Right ventricle myocardium inferior (tissue), 1 donor: ENCODE data around the gene PACS1. TPM values are rescaled to one million over a fixed set of nuclear protein-coding genes. Genes with fewer than 3 reads are reported as not detected.

Experiments
- ATAC-seq: fragments of 200-7000 bp; cut with Tn5 transposase; one replicate; pipeline ENCODE4 v1.9.1; 2020; ENCODE audit warnings: mild to moderate bottlenecking, moderate library complexity
- DNase-seq: peaks from one replicate; pipeline ENCODE4 v3.0.0; 2021; ENCODE audit errors: missing footprints
- intact Hi-C: fragments of 100-400 bp; cut with DNase I; formaldehyde crosslinking; loops from one replicate; pipeline ENCODE4 v1.11.0; 2022
- total RNA-seq: library from RNA; stranded (reverse); fragmentation: NEBNext Ultra II Directional; extraction: Animal tissue kit (Norgen Biotek cat#: 25700); gene quantifications from one replicate; pipeline ENCODE4 v1.2.1, GENCODE V29; 2021
- donor health status: DM: no; HTN: yes; CAD: no; lungs with severe emphysema.

PACS1 gene
- total RNA-seq, 1 donor from 2014 or later: 50.7 TPM

- DNase-seq (no peak), ATAC-seq (no peak)
- intact Hi-C loops: no loop called here
Observed at GRCh38 chr11:66047541-66048365, 22.3 kb upstream of the PACS1 start.

GRCh38 chr11:66048547-66049323, 21.3 kb upstream of the PACS1 start, which contains the start of gene GAL3ST3:
Gene GAL3ST3, minus strand, starts transcription at chr11:66049161. Its CDS starts 3,746 bp downstream, at chr11:66045415.
- DNase-seq (no peak), ATAC-seq (no peak)
- intact Hi-C loops: no loop called here

- ATAC-seq (no peak), DNase-seq (no peak)
- intact Hi-C loops: no loop called here
Observed at GRCh38 chr11:66050581-66051231, 19.4 kb upstream of the PACS1 start.

- ATAC-seq (no peak), DNase-seq (no peak)
- intact Hi-C loops: no loop called here
Observed at GRCh38 chr11:66051371-66051765, 18.7 kb upstream of the PACS1 start.

- DNase-seq (peak; percentile 99), ATAC-seq (peak; percentile 97)
- intact Hi-C loops: no loop called here
Observed at GRCh38 chr11:66051766-66052663, 18.1 kb upstream of the PACS1 start, which contains the start of gene SF3B2. Gene SF3B2, plus strand, starts transcription at chr11:66052364. Its CDS starts 21 bp downstream, at chr11:66052385.

- intact Hi-C loops: no loop called here
- no peak for ATAC-seq
- no peak for DNase-seq
Observed at GRCh38 chr11:66052664-66052982, 17.4 kb upstream of the PACS1 start.

- ATAC-seq (no peak), DNase-seq (no peak)
- intact Hi-C loops: no loop called here
Observed at GRCh38 chr11:66055021-66055420, 15.1 kb upstream of the PACS1 start.

GRCh38 chr11:66056501-66056900, 13.6 kb upstream of the PACS1 start:
- ATAC-seq (no peak), DNase-seq (no peak)
- intact Hi-C loops: no loop called here

GRCh38 chr11:66059966-66060680, 9.9 kb upstream of the PACS1 start:
- ATAC-seq (no peak), DNase-seq (no peak)
- intact Hi-C loops: no loop called here

GRCh38 chr11:66061268-66061667, 8.8 kb upstream of the PACS1 start:
- no peak for DNase-seq
- ATAC-seq: no peak
- intact Hi-C loops: no loop called here

GRCh38 chr11:66062408-66062807, 7.7 kb upstream of the PACS1 start:
- intact Hi-C loops: no loop called here
- no peak for DNase-seq
- ATAC-seq: no peak

GRCh38 chr11:66063900-66064299, 6.2 kb upstream of the PACS1 start:
- ATAC-seq: no peak
- intact Hi-C loops: no loop called here
- no peak for DNase-seq

- no peak for ATAC-seq
- no peak for DNase-seq
- intact Hi-C loops: no loop called here
Observed at GRCh38 chr11:66064571-66064970, 5.5 kb upstream of the PACS1 start.

- ATAC-seq: no peak
- intact Hi-C loops: loop anchor here (5.0 kb wide), 1 partner anchor 61 kb away; no protein-coding TSS in a partner anchor
- no peak for DNase-seq
Observed at GRCh38 chr11:66066751-66067150, 3.3 kb upstream of the PACS1 start.

- DNase-seq: no peak
- intact Hi-C loops: loop anchor here (5.0 kb wide), 1 partner anchor 60 kb away; no protein-coding TSS in a partner anchor
- ATAC-seq: no peak
Observed at GRCh38 chr11:66067640-66068039, 2.4 kb upstream of the PACS1 start.

- intact Hi-C loops: loop anchor here (5.0 kb wide), 1 partner anchor 59 kb away; no protein-coding TSS in a partner anchor
- ATAC-seq (peak; percentile 29), DNase-seq (peak; percentile 83)
Observed at GRCh38 chr11:66068154-66068821, 1.8 kb upstream of the PACS1 start.
